ENCODE data around the gene CHRNB1. TPM values are rescaled to one million over a fixed set of nuclear protein-coding genes. Genes with fewer than 3 reads are reported as not detected.

CHRNB1 gene
- total and polyA plus RNA-seq, 2 of the 8 experiments (the other 6 are each of a cell fraction or from before 2014, with no cell fraction given) = 14.1 to 28.2 TPM

DNA sequence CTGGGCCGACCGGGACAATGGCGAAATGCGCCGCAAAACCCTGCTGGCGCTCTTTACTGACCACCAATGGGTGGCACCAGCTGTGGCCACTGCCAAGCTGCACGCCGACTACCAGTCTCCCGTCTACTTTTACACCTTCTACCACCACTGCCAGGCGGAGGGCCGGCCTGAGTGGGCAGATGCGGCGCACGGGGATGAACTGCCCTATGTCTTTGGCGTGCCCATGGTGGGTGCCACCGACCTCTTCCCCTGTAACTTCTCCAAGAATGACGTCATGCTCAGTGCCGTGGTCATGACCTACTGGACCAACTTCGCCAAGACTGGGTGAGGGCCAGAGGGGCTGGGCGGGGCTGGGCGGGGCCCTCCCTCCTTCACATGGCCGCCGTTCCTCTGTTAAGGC lies 29.1 kb upstream of the CHRNB1 start:
- Histone ChIP-seq H3K9ac (replicated peaks in 1 of 4; ENCODE audit: extremely low read depth in 1 of 4, low read depth in 3 of 4, low read length in 3 of 4) (no peak overlapping the region), H3K79me2 (ENCODE audit: control insufficient read depth in 1 of 2, insufficient read depth in 2 of 2, low read length in 2 of 2) (no peaks in the 10 kb centered on the region), H3K36me3 (ENCODE audit: control insufficient read depth in 2 of 4, insufficient read depth in 4 of 4, low read length in 3 of 4) (peaks cover 0 to 25% (median 9%) of the 10 kb centered on the region in 4 experiments; a peak in 6 of 8 replicates), H4K20me1 (replicated peaks in 1 of 2; ENCODE audit: control insufficient read depth in 1 of 2, insufficient read depth in 2 of 2, low read length in 2 of 2) (peaks cover 2 to 9% of the 10 kb centered on the region in 2 experiments), H3K56ac (replicated peaks; ENCODE audit: insufficient read length, low read depth, low read length) (no peak overlapping the region), H2BK12ac (ENCODE audit: low read depth, low read length) (no peak overlapping the region), H3K18ac (ENCODE audit: extremely low read depth, low read length) (no peak overlapping the region), H4K8ac (ENCODE audit: extremely low read depth, insufficient read depth, low read length) (no peak overlapping the region), H3K23ac (ENCODE audit: insufficient read length) (no peak overlapping the region), H3K27me3 (replicated peaks in 1 of 4; ENCODE audit: control insufficient read depth in 3 of 4, extremely low read depth in 1 of 4, insufficient read depth in 3 of 4, low read length in 3 of 4) (no peaks in the 10 kb centered on the region), H2BK15ac (ENCODE audit: low read length) (no peak overlapping the region), H2AFZ (ENCODE audit: low read length) (no peak overlapping the region), H4K91ac (replicated peaks; ENCODE audit: insufficient read length, low read length) (no peak overlapping the region), H3K9me3 (ENCODE audit: insufficient read depth in 2 of 2, low read depth in 1 of 2, low read length in 1 of 2) (no peaks in the 10 kb centered on the region), H3K14ac (ENCODE audit: insufficient read length) (no peak overlapping the region), H3K23me2 (ENCODE audit: low read depth, low read length) (peaks cover 2% of the 10 kb centered on the region; the same call in 1 of the 2 replicates), H2AK5ac (ENCODE audit: low read depth, low read length) (no peak overlapping the region), H2BK5ac (ENCODE audit: low read depth, low read length) (no peak overlapping the region), H4K5ac (ENCODE audit: insufficient read length, low read depth, low read length) (no peak overlapping the region), H3K4me2 (ENCODE audit: insufficient read depth in 1 of 2, low read depth in 2 of 2, low read length in 2 of 2) (no peak overlapping the region), H2BK20ac (ENCODE audit: low read length) (no peak overlapping the region), H3K27ac (ENCODE audit: low read depth, low read length) (no peak overlapping the region), H3K4me3 (ENCODE audit: extremely low read depth in 1 of 4, insufficient read depth in 2 of 4, low read depth in 3 of 4, low read length in 4 of 4) (no peak overlapping the region), H3K79me1 (ENCODE audit: low read depth, low read length) (no peaks in the 10 kb centered on the region), H3K4me1 (replicated peaks in 1 of 4; ENCODE audit: control insufficient read depth in 3 of 4, insufficient read depth in 4 of 4, low read length in 3 of 4) (peaks cover 0 to 16% (median 7%) of the 10 kb centered on the region in 4 experiments; a peak in 5 of 7 replicates), H2BK120ac (replicated peaks; ENCODE audit: low read depth, low read length) (no peak overlapping the region), H3K4ac (replicated peaks; ENCODE audit: insufficient read length, low read depth, low read length) (no peak overlapping the region)
- ChIA-PET POLR2A (ENCODE audit: partially characterized antibody) (interaction anchor here (1.5 to 2.8 kb wide), 5 partner anchors 9 to 131 kb away, joined by 3 to 14 read pairs (median 5); partner anchors contain the start of gene NLGN2), CTCF (ENCODE audit: partially characterized antibody) (interaction anchor here (1.4 kb wide), 1 partner anchor 39 kb away, joined by 3 read pairs; no protein-coding TSS in a partner anchor)
- no peak for FAIRE-seq
- WGBS, 2 experiments (ENCODE audit: extremely low coverage in 1 of 2, insufficient coverage in 1 of 2, insufficient read length in 1 of 2, insufficient replicate concordance in 2 of 2, low coverage in 1 of 2, low lambda C conversion rate in 2 of 2, missing lambda C conversion rate in 1 of 2) = 93% methylated on average over 21 of the region's 23 CpGs; no CpG with 5 or more reads in 1 of the 2 experiments
- no peak for DNase-seq (ENCODE audit: low read depth in 1 of 2, low spot score in 2 of 2)
- TF ChIP-seq EGR1 (IDR thresholded peaks at IDR 0.05; ENCODE audit: borderline replicate concordance, low read depth, low read length) (no peak), HDAC2 (IDR thresholded peaks at IDR 0.05; ENCODE audit: borderline replicate concordance in 1 of 2, low read depth in 2 of 2, low read length in 2 of 2) (no peak), BRCA1 (IDR thresholded peaks at IDR 0.05; ENCODE audit: low read depth, low read length) (no peak), KDM1A (IDR thresholded peaks at IDR 0.05; ENCODE audit: borderline replicate concordance, low read length) (no peak)
